CD4-positive, alpha-beta T cell treated with Interferon alpha-2 for 1 hour (primary cell): ENCODE data around the gene ILRUN.
"Not testable (repeated sequence)": the region's sequence is repeated elsewhere in the genome, so short reads cannot be mapped to it uniquely, and the experiment has no call there.

ENCODE experiments used
- DNase-seq, 2 donors: peaks; one replicate each; pipeline ENCODE4 v3.0.0-alpha.2; 2020 to 2022

ILRUN gene

GRCh38 chr6:34696189-34696738, 303 bp downstream of the ILRUN start:
- DNase-seq = no peak

- no peak for DNase-seq
Observed at GRCh38 chr6:34695729-34696188, 808 bp downstream of the ILRUN start.

GRCh38 chr6:34692280-34692679, 4.3 kb downstream of the ILRUN start:
- no peak for DNase-seq

- DNase-seq = no peak
Observed at GRCh38 chr6:34689742-34690141, 6.8 kb downstream of the ILRUN start.

GRCh38 chr6:34688956-34689355, 7.6 kb downstream of the ILRUN start:
- DNase-seq = no peak

GRCh38 chr6:34684919-34685318, 11.6 kb downstream of the ILRUN start:
- no peak for DNase-seq

- DNase-seq = no peak
Observed at GRCh38 chr6:34684364-34684763, 12.2 kb downstream of the ILRUN start.

GRCh38 chr6:34680802-34681515, 15.6 kb downstream of the ILRUN start:
- no peak for DNase-seq

- DNase-seq = not testable (repeated sequence)
Observed at GRCh38 chr6:34680313-34680712, 16.3 kb downstream of the ILRUN start.

GRCh38 chr6:34679552-34680253, 16.9 kb downstream of the ILRUN start:
- no peak for DNase-seq

GRCh38 chr6:34676140-34676539, 20.4 kb downstream of the ILRUN start:
- DNase-seq = no peak

- not testable (repeated sequence) for DNase-seq
Observed at GRCh38 chr6:34674930-34675329, 21.6 kb downstream of the ILRUN start.

- no peak for DNase-seq
Observed at GRCh38 chr6:34674268-34674639, 22.3 kb downstream of the ILRUN start.

GRCh38 chr6:34673064-34673463, 23.5 kb downstream of the ILRUN start:
- DNase-seq = peak in 1 of 2 donors; percentile 45

- peak in 1 of 2 donors; percentile 34 for DNase-seq
Observed at GRCh38 chr6:34672657-34673043, 23.9 kb downstream of the ILRUN start.

- DNase-seq = peak; percentile 82 to 88
Observed at GRCh38 chr6:34671801-34672656, 24.5 kb downstream of the ILRUN start.

- DNase-seq = no peak
Observed at GRCh38 chr6:34671367-34671766, 25.2 kb downstream of the ILRUN start.

- not testable (repeated sequence) for DNase-seq
Observed at GRCh38 chr6:34668799-34669198, 27.8 kb downstream of the ILRUN start.

- no peak for DNase-seq
Observed at GRCh38 chr6:34667481-34668238, 28.9 kb downstream of the ILRUN start.

GRCh38 chr6:34665019-34665418, 31.5 kb downstream of the ILRUN start:
- DNase-seq = no peak

- DNase-seq = peak in 1 of 2 donors; percentile 26
Observed at GRCh38 chr6:34664256-34664971, 32.2 kb downstream of the ILRUN start.

- DNase-seq = no peak
Observed at GRCh38 chr6:34663831-34664255, 32.7 kb downstream of the ILRUN start.
